ENCODE data around the gene PPFIBP1.
A peak's percentile ranks its signal among the peaks of the same experiment; 100 is the strongest.

DNA sequence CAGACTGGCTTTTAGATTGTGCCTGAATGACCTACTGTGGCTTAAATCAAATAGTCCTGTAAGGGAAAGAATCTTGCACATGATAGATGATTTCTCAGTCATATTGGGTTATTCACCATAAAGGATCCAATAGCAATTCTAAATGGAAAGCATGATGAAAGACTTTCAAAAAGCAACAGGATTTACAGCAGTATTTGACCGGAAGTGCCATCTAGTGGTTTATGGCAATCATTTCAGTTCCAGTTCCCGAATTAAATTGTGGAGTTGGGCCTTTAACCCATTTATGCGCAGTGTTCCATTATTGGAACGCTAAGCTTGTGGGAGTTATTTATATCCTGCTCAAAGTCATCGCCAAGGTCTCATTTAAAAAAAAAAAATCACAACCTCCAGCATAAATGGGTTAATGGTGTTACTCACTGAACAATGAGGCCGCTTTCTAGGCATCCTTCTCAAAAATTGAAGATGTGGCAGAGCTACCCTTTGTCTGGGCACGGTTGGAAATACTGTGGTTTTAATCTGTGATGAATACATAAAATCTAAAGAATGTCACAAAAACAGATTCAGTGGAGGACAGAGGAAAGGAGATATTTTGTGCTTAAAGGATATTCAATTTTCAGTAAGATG is 111.5 kb downstream of the PPFIBP1 start:
- TF ChIP-seq, protein P1, sequence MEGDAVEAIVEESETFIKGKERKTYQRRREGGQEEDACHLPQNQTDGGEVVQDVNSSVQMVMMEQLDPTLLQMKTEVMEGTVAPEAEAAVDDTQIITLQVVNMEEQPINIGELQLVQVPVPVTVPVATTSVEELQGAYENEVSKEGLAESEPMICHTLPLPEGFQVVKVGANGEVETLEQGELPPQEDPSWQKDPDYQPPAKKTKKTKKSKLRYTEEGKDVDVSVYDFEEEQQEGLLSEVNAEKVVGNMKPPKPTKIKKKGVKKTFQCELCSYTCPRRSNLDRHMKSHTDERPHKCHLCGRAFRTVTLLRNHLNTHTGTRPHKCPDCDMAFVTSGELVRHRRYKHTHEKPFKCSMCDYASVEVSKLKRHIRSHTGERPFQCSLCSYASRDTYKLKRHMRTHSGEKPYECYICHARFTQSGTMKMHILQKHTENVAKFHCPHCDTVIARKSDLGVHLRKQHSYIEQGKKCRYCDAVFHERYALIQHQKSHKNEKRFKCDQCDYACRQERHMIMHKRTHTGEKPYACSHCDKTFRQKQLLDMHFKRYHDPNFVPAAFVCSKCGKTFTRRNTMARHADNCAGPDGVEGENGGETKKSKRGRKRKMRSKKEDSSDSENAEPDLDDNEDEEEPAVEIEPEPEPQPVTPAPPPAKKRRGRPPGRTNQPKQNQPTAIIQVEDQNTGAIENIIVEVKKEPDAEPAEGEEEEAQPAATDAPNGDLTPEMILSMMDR (IDR thresholded peaks at IDR 0.05; ENCODE audit: low read length), result peak; percentile 55
- TF ChIP-seq EZH2phosphoT487 (IDR thresholded peaks at IDR 0.05; ENCODE audit: low read length) (no peak), EZH2 (optimal IDR thresholded peaks at IDR 0.05; ENCODE audit: low read depth, low read length) (no peak)

Measured in MM.1S (cell line).